Mononuclear cell (primary cell): ENCODE data around the gene PRSS33. TPM values are rescaled to one million over a fixed set of nuclear protein-coding genes. Genes with fewer than 3 reads are reported as not detected.
A peak's percentile ranks its signal among the peaks of the same experiment; 100 is the strongest.

Experiments
- H3K27me3 ChIP-seq: 2 replicates; pipeline ENCODE4 v1.6.0; 2011; ENCODE audit warnings: low read length, control low read depth; ENCODE audit not compliant: insufficient read depth
- H3K4me1 ChIP-seq: 2 replicates; pipeline ENCODE4 v1.5.1; 2011; ENCODE audit warnings: mild to moderate bottlenecking, low read length, control low read depth; ENCODE audit not compliant: insufficient read depth
- H3K4me3 ChIP-seq: 2 replicates; pipeline ENCODE4 v1.5.1; 2011; ENCODE audit warnings: mild to moderate bottlenecking, low read length, moderate library complexity
- H3K9me3 ChIP-seq: 2 replicates; pipeline ENCODE4 v1.5.1; 2011; ENCODE audit warnings: low read depth, mild to moderate bottlenecking, control low read depth, low read length
- total RNA-seq: library from RNA; depleted of rRNA; stranded (reverse); fragments of >200 nt; gene quantifications from one replicate; pipeline ENCODE4 v1.2.3, GENCODE V29; 2012

Gene PRSS33
- total RNA-seq, 1 donor: not detected

DNA sequence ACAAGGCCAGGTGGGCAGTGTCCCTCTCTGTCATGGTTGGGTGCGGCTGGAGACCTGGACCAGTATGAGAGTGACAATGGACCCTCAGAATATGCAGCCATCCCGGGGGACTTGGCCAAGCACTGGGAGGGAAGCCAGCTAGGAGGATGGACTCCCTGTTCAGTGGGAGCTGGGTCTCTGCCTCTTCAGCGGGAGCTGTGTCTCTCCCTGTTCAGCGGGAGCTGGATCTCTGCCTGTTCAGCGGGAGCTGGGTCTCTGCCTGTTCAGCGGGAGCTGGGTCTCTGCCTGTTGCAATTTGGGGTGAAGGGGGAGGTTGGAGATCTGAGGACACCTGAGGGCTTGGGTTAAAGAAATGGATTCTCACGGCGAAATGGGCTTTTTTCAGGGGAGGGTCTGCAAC lies 3.8 kb upstream of the PRSS33 start:
- H3K9me3 ChIP-seq: no peaks in the 10 kb centered on the region
- peaks cover 44% of the 10 kb centered on the region for H3K4me1 ChIP-seq
- peaks cover 4% of the 10 kb centered on the region for H3K27me3 ChIP-seq
- H3K4me3 ChIP-seq: no peak overlapping the region

DNA sequence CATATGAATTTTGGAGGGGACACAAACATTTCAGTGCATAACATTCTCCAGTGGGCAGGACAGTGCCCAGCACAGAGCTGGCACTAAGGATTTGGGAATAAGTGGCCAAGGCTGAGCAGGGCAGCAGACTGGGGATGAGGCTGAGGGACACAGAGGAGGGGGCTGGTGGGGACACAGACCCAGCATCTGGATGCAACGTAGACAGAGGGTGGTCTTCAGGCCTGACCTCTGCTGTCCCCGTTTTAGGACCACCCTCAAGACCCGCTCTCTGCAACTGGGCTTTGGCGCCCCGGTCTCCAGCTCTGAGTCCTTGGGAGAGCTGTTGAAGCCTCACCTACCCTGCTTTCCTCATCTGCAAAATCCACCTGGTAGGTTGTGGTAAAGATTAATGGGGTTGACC lies 3.3 kb upstream of the PRSS33 start:
- H3K4me3 ChIP-seq: no peak overlapping the region
- peaks cover 4% of the 10 kb centered on the region for H3K27me3 ChIP-seq
- no peaks in the 10 kb centered on the region for H3K9me3 ChIP-seq
- H3K4me1 ChIP-seq: peaks cover 44% of the 10 kb centered on the region

DNA sequence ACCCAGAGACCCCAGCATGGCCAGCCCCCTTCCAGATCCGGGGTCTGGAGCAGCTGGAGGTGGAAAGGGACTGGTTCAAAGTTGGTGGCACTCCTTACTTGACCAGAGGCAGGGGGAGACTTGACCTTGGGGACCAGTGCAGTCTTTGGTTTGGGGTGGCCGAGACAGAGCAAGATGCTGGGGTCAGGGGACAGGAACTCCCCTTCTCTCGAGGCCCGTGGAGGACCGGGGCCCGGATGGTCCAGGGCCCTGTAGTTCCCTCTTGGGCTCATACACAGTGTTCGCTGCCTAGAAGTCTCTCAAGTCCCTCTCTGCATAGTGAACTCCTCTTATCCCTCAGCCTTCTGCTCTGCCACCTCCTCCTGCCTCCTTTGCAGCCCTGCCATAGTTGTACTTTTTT lies 601 bp upstream of the PRSS33 start:
- peaks cover 32% of the 10 kb centered on the region for H3K4me1 ChIP-seq
- no peaks in the 10 kb centered on the region for H3K9me3 ChIP-seq
- peaks cover 8% of the 10 kb centered on the region for H3K27me3 ChIP-seq
- no peak overlapping the region for H3K4me3 ChIP-seq

DNA sequence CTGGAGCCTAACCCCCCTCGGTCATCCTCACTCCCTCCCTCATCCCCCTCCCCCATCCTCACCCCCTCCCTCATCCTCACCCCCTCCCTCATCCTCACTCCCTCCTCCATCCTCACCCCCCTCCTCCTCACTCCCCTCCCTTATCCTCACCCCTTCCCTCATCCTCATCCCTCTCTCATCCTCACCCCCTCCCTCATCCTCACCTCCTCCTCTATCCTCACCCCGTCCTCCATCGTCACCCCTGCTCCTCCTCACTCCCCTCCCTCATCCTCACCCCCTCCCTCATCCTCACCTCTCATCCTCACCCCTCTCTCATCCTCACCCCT lies 571 bp downstream of the PRSS33 start:
- H3K27me3 ChIP-seq: peaks cover 8% of the 10 kb centered on the region
- H3K4me1 ChIP-seq: peaks cover 20% of the 10 kb centered on the region
- no peaks in the 10 kb centered on the region for H3K9me3 ChIP-seq
- H3K4me3 ChIP-seq: no peak overlapping the region

DNA sequence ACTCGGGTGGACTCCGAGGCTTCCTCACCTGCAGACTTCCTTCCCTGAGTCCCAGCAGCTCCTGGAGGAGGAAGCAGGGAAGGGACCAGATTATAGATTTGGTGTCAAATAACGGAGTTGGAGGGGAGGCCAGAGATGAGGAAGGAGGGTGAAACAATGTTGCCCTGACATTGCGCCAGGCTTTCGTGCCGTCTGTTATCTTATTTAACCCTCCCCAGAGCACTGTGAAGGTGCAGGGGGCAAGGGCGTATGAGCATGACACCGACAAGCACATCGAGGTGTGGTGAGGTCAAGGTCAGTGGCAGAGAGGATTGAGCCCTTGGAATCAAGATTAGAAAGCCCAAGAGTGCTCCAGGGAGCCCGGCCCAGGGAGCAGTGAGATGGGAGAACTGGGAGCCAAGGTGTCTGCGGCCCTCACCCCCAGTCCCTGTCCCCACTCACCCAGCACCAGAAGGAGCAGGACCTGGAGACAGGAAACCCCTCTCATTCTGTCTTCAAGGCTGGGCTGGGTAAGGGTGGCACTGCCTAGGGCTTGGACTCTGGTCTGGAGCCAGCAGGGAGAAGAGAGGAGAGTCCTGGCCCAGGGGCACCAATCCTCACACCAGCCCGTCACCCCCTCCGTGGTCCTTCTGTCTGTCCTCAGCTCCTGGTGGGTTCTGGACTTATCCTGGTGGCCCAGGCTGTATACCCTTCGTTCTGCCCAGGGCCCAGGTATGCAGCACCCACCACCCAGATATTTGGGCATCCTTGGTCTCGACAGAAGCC lies 1.1 kb downstream of the PRSS33 start:
- H3K27me3 ChIP-seq: peaks cover 8% of the 10 kb centered on the region
- H3K4me1 ChIP-seq: peaks cover 20% of the 10 kb centered on the region
- no peak overlapping the region for H3K4me3 ChIP-seq
- no peaks in the 10 kb centered on the region for H3K9me3 ChIP-seq

DNA sequence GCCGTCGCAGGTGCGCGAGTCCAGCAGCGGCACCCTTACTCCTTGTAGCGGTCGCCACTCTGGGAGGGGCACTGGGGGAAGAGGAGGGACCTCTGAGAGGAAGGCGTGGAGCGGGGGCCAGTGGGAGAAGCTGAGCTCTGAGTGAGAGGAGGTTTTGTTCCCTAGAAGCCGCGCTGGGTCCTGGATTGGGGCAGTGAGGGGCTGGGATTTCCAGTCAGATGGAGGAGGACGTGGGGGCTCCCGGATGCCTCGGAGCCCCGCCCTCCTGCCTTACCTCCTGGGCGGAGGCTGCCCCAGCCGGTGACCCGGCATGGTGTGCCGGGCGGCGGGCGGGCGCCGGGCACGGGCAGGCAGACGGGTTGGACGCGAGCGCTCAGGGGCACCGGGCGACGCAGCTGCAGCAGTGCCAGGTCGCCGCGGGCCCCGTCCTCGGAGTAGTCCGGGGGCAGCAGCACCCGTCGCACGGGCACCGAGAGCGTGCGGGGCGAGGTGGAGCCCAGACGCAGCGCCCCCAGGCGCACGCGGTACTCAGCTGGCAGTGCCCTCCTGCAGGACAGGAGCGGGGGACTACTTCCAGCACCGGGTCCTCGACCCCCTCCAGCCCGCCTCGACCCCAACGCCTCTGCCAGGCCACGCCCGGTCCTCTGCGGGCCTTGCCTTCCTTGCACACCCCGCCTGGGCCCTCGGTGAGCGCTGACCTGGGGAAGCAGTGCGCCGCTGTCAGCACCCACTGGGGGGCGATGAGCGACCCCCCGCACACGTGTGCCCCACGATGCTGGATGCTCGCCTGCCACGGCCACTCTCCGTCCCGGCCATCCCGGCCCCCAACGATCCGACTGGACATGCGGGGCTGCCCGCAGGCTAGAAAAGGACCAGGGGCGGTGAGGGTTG lies 2.0 kb downstream of the PRSS33 start:
- Histone ChIP-seq H3K4me3 (peak overlapping the region; percentile 33), H3K4me1 (peaks cover 20% of the 10 kb centered on the region), H3K27me3 (peaks cover 8% of the 10 kb centered on the region), H3K9me3 (no peaks in the 10 kb centered on the region)

DNA sequence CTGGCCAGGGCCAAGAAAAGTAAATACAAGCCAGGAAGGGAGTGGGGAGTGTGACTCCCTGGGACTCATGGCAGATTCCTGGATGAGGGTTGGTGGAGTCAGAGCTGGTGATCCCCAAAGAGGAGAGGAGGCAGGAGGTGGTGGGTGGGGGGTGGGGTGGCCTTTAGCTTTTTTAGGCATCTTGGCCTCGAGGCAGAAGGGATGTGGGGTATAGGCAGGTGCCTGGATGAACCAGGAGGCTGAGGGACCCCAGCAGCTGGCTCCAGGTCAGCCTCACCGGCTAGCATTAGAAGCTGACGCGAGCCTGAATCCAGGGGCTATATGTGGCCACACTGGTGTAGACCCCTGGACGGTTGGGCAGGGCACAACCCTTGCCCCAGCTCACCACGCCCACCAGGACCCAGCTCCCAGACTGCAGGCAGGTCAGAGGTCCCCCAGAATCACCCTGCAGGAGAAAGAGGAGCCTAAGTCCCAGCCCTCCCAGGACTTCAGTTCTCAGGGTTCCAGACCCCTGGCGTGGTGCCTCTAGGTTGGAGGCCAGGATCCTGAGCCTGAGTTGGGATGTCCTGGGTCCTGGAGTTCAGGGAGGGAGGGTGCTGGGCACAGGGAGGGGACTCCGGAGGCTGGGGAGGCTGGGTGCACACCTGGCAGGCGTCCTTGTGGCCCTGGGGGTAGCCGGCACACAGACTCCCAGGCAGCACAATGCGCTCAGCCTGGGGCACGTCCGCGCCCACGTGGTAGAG lies 2.8 kb downstream of the PRSS33 start:
- peak overlapping the region; percentile 33 for H3K4me3 ChIP-seq

DNA sequence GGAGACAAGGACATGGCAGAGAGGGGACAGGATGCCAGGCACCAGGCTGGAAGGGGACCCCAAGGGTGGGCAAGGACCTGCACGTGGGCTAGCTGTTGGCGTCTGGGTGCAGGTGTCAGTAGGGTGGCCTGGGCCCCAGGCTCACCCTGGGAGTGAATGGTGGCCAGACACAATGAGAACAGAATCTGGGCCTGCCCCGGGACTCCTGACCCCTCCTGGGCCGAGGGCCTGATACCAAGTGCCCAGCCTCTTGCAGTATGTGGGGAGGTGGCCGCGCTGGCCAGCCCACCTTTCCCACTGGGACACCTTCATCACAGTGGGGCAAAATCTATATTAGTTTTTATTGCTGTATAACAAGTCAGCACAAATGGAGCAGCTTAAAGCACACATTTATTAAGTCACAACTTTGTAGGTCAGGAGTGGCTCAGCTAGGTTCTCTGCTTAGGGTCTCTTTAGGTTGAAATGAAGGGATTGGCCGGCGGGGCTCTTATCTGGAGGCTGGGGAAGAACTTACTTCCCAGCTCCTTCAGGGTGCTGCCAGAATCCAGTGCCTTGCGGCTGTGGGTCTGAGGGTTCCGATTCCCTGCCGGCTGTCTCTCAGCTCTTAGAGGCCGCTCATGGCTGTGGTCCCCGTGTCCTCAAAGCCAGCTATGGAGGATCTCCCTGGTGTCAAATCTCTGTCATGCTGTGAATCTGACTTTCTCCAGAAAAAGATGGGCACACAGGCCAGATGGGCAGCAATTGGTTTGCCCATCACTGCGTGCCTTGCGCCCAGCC lies 3.6 kb downstream of the PRSS33 start:
- peaks cover 23% of the 10 kb centered on the region for H3K4me1 ChIP-seq
- H3K27me3 ChIP-seq: peaks cover 8% of the 10 kb centered on the region
- H3K4me3 ChIP-seq: no peak overlapping the region
- no peaks in the 10 kb centered on the region for H3K9me3 ChIP-seq

More for the DNA sequence above, 2.8 kb downstream of the PRSS33 start:
- Histone ChIP-seq H3K9me3 (no peaks in the 10 kb centered on the region), H3K4me1 (peaks cover 20% of the 10 kb centered on the region), H3K27me3 (peaks cover 8% of the 10 kb centered on the region)

DNA sequence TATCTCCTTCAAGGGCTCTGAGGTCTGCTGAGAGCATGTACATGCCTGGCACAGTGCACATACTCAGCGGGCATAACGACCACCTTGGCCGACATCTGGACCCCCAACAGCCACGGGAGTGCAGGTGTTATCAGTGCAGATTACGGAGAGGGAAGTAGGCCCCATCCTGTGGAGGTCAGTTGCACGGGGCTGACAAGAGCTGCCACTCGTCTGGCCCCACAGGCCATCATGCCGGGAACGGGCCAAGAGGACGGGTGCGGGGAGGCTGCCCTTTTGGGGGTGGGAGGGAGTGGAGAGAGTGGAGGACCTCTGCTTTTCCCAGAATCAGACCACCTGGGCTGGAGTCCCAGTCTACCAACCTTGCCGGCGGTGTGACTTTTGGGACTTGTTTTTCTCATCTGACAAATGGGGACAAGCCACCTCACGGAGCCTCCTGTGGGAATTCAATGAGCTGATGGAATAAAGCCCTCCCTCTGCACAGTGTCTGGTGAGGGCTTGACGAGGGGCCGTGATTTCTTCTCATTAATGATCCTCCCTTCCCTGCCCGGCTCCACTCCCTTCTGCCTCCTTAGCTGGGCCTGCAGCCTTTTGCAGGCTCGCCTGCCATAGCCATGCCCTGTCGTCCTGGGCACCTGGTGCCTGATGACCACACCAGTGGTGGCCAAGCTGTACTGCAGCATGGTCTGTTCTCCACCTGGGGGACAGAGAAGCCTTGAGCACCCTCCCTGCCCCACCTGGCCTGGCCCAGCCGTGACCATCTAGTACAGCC lies 4.6 kb downstream of the PRSS33 start:
- no peak overlapping the region for H3K4me3 ChIP-seq
- no peaks in the 10 kb centered on the region for H3K9me3 ChIP-seq
- peaks cover 6% of the 10 kb centered on the region for H3K27me3 ChIP-seq
- peaks cover 32% of the 10 kb centered on the region for H3K4me1 ChIP-seq

DNA sequence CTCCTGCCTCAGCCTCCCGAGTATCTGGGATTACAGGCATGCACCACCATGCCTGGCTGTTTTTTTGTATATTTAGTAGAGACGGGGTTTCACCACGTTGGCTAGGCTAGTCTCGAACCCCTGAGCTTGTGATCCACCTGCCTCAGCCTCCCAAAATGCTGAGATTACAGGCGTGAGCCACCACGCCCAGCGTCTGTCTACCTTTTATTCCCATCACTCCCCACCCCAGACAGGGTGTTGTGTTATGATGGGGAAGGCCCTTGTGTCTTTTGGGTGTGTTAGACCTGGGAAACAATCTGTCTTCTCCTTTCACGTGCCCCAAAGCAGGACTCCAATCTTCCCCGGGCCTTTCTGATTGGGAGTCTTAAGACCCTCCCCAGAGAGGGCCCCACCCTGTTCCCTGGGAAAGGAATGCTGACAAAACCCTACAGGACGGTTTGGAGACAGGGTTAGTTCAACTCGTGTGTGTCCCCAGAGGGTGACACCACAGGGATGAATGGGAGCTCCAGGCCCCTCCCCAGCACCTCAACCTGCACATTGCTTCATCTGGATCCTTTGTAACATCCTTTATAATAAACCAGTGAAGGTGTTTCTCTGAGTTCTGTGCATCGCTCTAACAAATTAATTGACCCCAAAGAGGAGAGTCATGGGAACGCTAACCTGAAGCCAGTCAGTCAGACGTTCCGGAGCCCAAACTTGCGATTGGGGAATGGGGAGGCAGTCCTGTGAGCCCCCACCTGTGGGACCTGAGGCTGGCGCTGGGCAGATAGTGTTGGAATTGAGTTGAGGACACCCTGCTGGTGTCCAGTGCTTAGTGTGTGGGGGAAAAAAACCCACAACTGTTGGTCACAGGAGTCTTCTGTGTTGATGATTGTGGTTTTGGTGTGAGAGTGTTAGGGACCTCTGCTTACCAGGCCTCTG lies 7.1 kb downstream of the PRSS33 start:
- H3K4me1 ChIP-seq: peaks cover 35% of the 10 kb centered on the region
- peaks cover 4% of the 10 kb centered on the region for H3K27me3 ChIP-seq
- H3K4me3 ChIP-seq: no peak overlapping the region
- H3K9me3 ChIP-seq: no peaks in the 10 kb centered on the region

DNA sequence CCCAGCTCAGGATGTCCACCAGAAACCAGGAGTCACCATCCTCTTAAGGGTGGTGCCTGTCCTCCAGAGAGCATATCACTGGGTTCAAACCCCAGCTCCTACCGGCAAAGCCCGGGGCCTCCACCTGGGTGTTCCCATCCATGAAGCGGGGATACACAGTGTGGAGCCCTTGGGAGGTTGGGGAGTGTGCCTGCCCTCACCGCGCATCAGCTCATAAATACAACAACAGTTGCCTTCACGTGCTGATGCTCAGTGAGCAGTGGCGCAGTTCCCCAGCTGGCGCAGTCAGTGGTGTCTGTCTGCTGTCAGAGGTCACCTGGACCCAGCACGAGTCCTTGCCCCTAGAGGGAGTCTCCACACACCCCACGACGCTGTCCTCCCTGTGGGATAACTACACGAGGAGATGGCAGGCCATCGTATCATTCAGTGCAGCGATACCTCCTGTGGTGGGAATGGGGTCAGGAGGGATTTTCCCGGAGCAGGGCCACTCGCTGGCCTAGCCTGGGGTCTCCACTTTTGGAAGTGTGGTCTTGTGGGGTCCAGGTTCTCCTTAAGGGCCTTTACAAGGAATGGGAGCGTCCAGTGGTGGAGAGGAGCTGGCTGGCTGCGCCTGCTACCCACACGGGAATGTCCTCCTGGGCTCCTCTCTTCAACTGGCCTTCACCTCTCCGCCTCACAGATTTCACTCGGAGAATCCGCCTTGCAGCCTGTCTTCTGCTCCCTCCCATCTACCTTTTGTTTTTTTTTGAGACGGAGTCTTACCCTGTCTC lies 8.0 kb downstream of the PRSS33 start:
- H3K9me3 ChIP-seq: no peaks in the 10 kb centered on the region
- H3K27me3 ChIP-seq: no peaks in the 10 kb centered on the region
- no peak overlapping the region for H3K4me3 ChIP-seq
- H3K4me1 ChIP-seq: peaks cover 35% of the 10 kb centered on the region

DNA sequence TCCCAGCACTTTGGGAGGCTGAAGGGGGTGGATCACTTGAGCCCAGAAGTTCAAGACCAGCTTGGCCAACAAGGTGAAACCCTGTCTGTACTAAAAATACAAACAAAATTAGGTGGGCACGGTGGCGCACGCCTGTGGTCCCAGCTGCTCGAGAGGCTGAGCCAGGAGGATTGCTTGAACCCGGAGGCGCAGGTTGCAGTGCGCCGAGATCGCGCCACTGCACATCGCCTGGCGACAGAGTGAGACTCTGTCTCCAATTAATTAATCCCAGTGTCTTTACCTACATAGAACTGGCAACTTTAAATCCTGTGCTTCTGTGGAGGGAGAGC lies 8.8 kb downstream of the PRSS33 start:
- Histone ChIP-seq H3K9me3 (no peaks in the 10 kb centered on the region), H3K4me3 (peak overlapping the region; percentile 91), H3K27me3 (no peaks in the 10 kb centered on the region), H3K4me1 (peaks cover 35% of the 10 kb centered on the region)
